Measurements from ENCODE around the gene B4GALNT4.

DNA sequence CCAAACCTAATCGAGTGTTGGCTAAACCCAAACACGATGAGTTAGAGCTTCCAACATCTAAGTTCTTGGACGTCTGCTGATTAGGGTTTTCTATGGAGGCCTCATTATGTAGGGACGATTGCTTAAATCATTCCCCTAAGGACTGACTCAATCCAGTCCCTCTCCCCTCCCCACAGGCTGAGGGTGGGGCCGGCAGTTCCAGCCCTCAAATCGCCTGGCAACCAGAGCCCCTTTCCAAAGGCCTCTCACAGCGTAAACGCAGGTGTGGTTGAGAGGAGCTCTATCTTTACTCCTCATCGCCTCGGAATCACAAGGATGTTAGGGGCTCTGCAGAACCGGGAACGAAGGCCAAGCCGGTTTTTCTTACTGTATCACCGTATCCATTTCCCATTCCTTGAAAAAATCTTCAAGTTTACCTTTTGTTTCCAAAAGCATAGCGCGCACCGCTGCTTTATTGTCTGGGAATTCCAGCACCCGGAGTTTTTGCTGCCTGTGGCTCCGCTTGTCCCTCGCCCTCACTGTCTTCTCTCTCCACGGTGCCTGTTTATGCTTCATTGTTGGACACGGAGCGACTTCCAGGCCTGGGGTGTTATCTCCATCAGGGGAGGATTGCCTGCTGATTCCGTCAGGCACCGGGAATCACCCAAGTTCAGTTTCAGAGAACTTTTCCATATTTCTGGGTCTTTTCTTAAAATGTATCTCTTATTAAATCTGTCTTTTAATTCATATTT is 34.9 kb upstream of the B4GALNT4 start:
- no peak for TF ChIP-seq POLR2A (IDR thresholded peaks at IDR 0.05; ENCODE audit: low read depth, low read length)
- TF ChIP-seq POU2F2 (IDR thresholded peaks at IDR 0.05; ENCODE audit: low read depth, low read length) = no peak
- no peak for TF ChIP-seq POLR2AphosphoS5 (IDR thresholded peaks at IDR 0.05; ENCODE audit: low read depth, low read length)
- no peak for TF ChIP-seq TAF1 (IDR thresholded peaks at IDR 0.05; ENCODE audit: low read depth, low read length)
